ENCODE data around the gene SLC12A9.

DNA sequence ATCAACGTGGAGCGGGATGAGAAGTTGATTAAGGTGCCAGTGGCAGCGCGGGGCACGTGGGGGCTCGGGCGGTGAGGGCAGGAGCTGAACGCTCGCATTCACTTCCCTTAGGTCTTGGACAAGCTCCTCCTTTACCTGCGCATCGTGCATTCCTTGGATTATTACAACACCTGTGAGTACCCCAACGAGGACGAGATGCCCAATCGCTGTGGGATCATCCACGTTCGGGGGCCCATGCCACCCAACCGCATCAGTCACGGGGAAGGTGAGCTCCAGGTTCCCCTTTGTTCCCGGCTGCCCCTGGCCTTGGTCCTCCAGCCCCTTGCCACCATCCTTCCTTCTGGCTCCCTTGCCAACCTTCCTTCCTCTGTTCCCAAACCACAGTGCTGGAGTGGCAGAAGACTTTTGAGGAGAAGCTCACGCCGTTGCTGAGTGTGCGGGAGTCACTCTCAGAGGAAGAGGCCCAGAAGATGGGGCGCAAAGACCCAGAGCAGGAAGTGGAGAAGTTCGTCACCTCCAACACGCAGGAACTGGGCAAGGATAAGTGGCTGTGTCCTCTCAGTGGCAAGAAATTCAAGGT is 34.5 kb downstream of the SLC12A9 start:
- TF ChIP-seq, protein P1, sequence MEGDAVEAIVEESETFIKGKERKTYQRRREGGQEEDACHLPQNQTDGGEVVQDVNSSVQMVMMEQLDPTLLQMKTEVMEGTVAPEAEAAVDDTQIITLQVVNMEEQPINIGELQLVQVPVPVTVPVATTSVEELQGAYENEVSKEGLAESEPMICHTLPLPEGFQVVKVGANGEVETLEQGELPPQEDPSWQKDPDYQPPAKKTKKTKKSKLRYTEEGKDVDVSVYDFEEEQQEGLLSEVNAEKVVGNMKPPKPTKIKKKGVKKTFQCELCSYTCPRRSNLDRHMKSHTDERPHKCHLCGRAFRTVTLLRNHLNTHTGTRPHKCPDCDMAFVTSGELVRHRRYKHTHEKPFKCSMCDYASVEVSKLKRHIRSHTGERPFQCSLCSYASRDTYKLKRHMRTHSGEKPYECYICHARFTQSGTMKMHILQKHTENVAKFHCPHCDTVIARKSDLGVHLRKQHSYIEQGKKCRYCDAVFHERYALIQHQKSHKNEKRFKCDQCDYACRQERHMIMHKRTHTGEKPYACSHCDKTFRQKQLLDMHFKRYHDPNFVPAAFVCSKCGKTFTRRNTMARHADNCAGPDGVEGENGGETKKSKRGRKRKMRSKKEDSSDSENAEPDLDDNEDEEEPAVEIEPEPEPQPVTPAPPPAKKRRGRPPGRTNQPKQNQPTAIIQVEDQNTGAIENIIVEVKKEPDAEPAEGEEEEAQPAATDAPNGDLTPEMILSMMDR (IDR thresholded peaks at IDR 0.05; ENCODE audit: poor library complexity), result no peak
- no peak for TF ChIP-seq EZH2 (IDR thresholded peaks at IDR 0.05; ENCODE audit: borderline replicate concordance)
